H1 (cell line): ENCODE data around the gene TRIM6. TPM values are rescaled to one million over a fixed set of nuclear protein-coding genes. Genes with fewer than 3 reads are reported as not detected.

Experiments used
- CHD7 ChIP-seq: fragments of 300-600 bp; sonication (generic); IDR thresholded peaks from 2 replicates; pipeline ENCODE4 v1.7.1; 2012; ENCODE audit warnings: low read length, moderate library complexity, mild to moderate bottlenecking, inconsistent platforms; ENCODE audit not compliant: insufficient replicate concordance
- CTBP2 ChIP-seq: IDR thresholded peaks from 2 replicates; pipeline ENCODE4 v1.7.0; 2011; ENCODE audit warnings: borderline replicate concordance, mild to moderate bottlenecking, moderate library complexity, mixed read lengths, low read length; ENCODE audit not compliant: insufficient read depth, insufficient read length
- GTF2F1 ChIP-seq: IDR thresholded peaks from 2 replicates; pipeline ENCODE4 v1.6.1; 2012; ENCODE audit warnings: low read depth, low read length, improper control_type of control experiment, borderline replicate concordance
- POU5F1 ChIP-seq: IDR thresholded peaks from 2 replicates; pipeline ENCODE4 v1.6.1; 2011; ENCODE audit warnings: low read depth, mild to moderate bottlenecking, low read length, moderate library complexity
- RNF2 ChIP-seq: fragments of 200-900, 300-1000 bp; sonication (generic); IDR thresholded peaks from 2 replicates; pipeline ENCODE4 v1.7.1; 2016; ENCODE audit warnings: borderline replicate concordance, low read depth, mild to moderate bottlenecking, antibody characterized with exemption, low read length; ENCODE audit not compliant: poor library complexity, severe bottlenecking; ENCODE audit errors: missing control alignments
- polyA plus RNA-seq, 7 experiments: library from polyadenylated mRNA; depleted of rRNA in 3 of 7; stranded (reverse) in 5 of 7; unstranded in 2 of 7; fragments of >200 nt in 5 of 7; fragments of 200-250 nt in 2 of 7; gene quantifications; 1 replicate in 5 of 7; 2 replicates in 1 of 7; 4 replicates in 1 of 7; pipeline versions ENCODE4 v1.2.1 to v1.2.3, GENCODE V29; 2011 to 2013; ENCODE audit warnings: missing spikeins in 2 of 7, mixed read lengths in 2 of 7
- total RNA-seq: library from RNA; stranded (reverse); fragmentation: NEBNext Ultra II Directional; extraction: Animal tissue kit (Norgen Biotek cat#: 25700); gene quantifications from 2 replicates; pipeline ENCODE4 v1.2.1, GENCODE V29; 2021

The TRIM6 gene
- total and polyA plus RNA-seq, 2 of the 8 experiments (the other 6 are each of a cell fraction or from before 2014, with no cell fraction given), result 21.6 to 23.3 TPM

GRCh38 chr11:5564259-5565019 is 32.0 kb upstream of the TRIM6 start (continued):
- TF ChIP-seq RNF2 (no peak), CHD7 (no peak), POU5F1 (no peak), GTF2F1 (no peak), CTBP2 (no peak)
- TF ChIP-seq, all 59 proteins: peak for 0
